HEK293 (cell line): ENCODE data around the gene PTPN12.

Source experiments
- SETDB1 ChIP-seq: IDR thresholded peaks from one replicate; pipeline ENCODE4 v1.6.1; 2017; ENCODE audit warnings: mild to moderate bottlenecking, low read length, moderate library complexity, mixed read lengths; ENCODE audit not compliant: insufficient read length
- ZNF121 ChIP-seq: fragments of 450-650 bp; formaldehyde crosslinking; IDR thresholded peaks from 2 replicates; pipeline ENCODE4 v1.5.1; 2016; ENCODE audit warnings: missing biosample characterization, missing genetic modification characterization
- ZNF133 ChIP-seq: fragments of 450-650 bp; formaldehyde crosslinking; IDR thresholded peaks from 2 replicates; pipeline ENCODE4 v1.5.1; 2016; ENCODE audit warnings: missing biosample characterization, missing genetic modification characterization
- ZNF274 ChIP-seq, 2 experiments: fragments of 200-500 bp in 1 of 2; fragments of 450-650 bp in 1 of 2; sonication (Bioruptor generic) in 1 of 2; formaldehyde crosslinking in 1 of 2; IDR thresholded peaks; 2 replicates each; pipeline versions ENCODE4 v1.5.1 to v1.6.1; 2014 to 2016; ENCODE audit warnings: borderline replicate concordance in 1 of 2, inconsistent platforms in 1 of 2, low read length in 1 of 2, missing biosample characterization in 1 of 2, missing genetic modification characterization in 1 of 2
- ZNF354C ChIP-seq: fragments of 450-650 bp; formaldehyde crosslinking; IDR thresholded peaks from 2 replicates; pipeline ENCODE4 v1.5.1; 2016; ENCODE audit warnings: missing biosample characterization, missing genetic modification characterization, low read depth, borderline replicate concordance
- ZNF426 ChIP-seq: fragments of 450-650 bp; formaldehyde crosslinking; IDR thresholded peaks from 2 replicates; pipeline ENCODE4 v1.5.1; 2017; ENCODE audit warnings: missing biosample characterization, missing genetic modification characterization, mild to moderate bottlenecking, inconsistent platforms, moderate library complexity
- TF ChIP-seq, protein P1 (sequence below): fragments of 450-650 bp; formaldehyde crosslinking; IDR thresholded peaks from 2 replicates; pipeline ENCODE4 v1.5.1; 2016; ENCODE audit warnings: missing biosample characterization, missing genetic modification characterization
- TF ChIP-seq, protein P2 (sequence below): fragments of 450-650 bp; formaldehyde crosslinking; IDR thresholded peaks from 2 replicates; pipeline ENCODE4 v1.5.1; 2016; ENCODE audit warnings: missing biosample characterization, missing genetic modification characterization
- TF ChIP-seq, protein P3 (sequence below): fragments of 450-650 bp; formaldehyde crosslinking; IDR thresholded peaks from 2 replicates; pipeline ENCODE4 v1.5.1; 2016; ENCODE audit warnings: missing biosample characterization, missing genetic modification characterization, borderline replicate concordance
- TF ChIP-seq, protein P4 (sequence below): fragments of 450-650 bp; formaldehyde crosslinking; IDR thresholded peaks from 2 replicates; pipeline ENCODE4 v1.5.1; 2016; ENCODE audit warnings: missing biosample characterization, missing genetic modification characterization
- TF ChIP-seq, protein P5 (sequence below): fragments of 450-650 bp; formaldehyde crosslinking; IDR thresholded peaks from 2 replicates; pipeline ENCODE4 v1.5.0; 2017; ENCODE audit warnings: missing biosample characterization, missing genetic modification characterization, borderline replicate concordance

DNA sequence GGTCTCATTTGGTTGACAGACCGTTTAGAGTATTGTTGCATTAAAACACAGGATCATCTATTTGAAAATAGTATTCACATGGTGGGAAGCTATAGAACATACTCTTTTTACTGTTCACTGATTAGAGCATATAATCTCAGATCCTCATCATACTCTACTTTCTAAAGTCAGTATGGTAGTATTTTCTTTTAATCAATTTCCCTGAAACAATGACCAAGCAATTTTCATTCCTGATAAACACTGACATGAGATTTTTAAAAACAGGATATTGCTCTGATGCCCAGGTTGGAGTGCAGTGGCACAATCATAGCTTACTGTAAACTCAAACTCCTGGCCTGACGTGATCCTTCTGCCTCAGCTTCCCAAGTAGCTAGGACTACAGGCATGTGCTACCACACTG, 63.9 kb downstream of the PTPN12 start:
- TF ChIP-seq, protein P1, sequence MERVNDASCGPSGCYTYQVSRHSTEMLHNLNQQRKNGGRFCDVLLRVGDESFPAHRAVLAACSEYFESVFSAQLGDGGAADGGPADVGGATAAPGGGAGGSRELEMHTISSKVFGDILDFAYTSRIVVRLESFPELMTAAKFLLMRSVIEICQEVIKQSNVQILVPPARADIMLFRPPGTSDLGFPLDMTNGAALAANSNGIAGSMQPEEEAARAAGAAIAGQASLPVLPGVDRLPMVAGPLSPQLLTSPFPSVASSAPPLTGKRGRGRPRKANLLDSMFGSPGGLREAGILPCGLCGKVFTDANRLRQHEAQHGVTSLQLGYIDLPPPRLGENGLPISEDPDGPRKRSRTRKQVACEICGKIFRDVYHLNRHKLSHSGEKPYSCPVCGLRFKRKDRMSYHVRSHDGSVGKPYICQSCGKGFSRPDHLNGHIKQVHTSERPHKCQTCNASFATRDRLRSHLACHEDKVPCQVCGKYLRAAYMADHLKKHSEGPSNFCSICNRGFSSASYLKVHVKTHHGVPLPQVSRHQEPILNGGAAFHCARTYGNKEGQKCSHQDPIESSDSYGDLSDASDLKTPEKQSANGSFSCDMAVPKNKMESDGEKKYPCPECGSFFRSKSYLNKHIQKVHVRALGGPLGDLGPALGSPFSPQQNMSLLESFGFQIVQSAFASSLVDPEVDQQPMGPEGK = no peak
- TF ChIP-seq ZNF354C (tag by site-specific recombination) (no peak), ZNF133 (tag by site-specific recombination) (no peak), ZNF121 (no peak), ZNF426 (tag by site-specific recombination) (no peak), SETDB1 (no peak), ZNF274 (IDR thresholded peaks at IDR 0.05; ENCODE audit: low read length) (no peak), ZNF274 (tag by site-specific recombination; IDR thresholded peaks at IDR 0.05; ENCODE audit: borderline replicate concordance) (no peak)
- TF ChIP-seq, protein P2, sequence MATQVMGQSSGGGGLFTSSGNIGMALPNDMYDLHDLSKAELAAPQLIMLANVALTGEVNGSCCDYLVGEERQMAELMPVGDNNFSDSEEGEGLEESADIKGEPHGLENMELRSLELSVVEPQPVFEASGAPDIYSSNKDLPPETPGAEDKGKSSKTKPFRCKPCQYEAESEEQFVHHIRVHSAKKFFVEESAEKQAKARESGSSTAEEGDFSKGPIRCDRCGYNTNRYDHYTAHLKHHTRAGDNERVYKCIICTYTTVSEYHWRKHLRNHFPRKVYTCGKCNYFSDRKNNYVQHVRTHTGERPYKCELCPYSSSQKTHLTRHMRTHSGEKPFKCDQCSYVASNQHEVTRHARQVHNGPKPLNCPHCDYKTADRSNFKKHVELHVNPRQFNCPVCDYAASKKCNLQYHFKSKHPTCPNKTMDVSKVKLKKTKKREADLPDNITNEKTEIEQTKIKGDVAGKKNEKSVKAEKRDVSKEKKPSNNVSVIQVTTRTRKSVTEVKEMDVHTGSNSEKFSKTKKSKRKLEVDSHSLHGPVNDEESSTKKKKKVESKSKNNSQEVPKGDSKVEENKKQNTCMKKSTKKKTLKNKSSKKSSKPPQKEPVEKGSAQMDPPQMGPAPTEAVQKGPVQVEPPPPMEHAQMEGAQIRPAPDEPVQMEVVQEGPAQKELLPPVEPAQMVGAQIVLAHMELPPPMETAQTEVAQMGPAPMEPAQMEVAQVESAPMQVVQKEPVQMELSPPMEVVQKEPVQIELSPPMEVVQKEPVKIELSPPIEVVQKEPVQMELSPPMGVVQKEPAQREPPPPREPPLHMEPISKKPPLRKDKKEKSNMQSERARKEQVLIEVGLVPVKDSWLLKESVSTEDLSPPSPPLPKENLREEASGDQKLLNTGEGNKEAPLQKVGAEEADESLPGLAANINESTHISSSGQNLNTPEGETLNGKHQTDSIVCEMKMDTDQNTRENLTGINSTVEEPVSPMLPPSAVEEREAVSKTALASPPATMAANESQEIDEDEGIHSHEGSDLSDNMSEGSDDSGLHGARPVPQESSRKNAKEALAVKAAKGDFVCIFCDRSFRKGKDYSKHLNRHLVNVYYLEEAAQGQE (tag by site-specific recombination) = no peak
- TF ChIP-seq, protein P3, sequence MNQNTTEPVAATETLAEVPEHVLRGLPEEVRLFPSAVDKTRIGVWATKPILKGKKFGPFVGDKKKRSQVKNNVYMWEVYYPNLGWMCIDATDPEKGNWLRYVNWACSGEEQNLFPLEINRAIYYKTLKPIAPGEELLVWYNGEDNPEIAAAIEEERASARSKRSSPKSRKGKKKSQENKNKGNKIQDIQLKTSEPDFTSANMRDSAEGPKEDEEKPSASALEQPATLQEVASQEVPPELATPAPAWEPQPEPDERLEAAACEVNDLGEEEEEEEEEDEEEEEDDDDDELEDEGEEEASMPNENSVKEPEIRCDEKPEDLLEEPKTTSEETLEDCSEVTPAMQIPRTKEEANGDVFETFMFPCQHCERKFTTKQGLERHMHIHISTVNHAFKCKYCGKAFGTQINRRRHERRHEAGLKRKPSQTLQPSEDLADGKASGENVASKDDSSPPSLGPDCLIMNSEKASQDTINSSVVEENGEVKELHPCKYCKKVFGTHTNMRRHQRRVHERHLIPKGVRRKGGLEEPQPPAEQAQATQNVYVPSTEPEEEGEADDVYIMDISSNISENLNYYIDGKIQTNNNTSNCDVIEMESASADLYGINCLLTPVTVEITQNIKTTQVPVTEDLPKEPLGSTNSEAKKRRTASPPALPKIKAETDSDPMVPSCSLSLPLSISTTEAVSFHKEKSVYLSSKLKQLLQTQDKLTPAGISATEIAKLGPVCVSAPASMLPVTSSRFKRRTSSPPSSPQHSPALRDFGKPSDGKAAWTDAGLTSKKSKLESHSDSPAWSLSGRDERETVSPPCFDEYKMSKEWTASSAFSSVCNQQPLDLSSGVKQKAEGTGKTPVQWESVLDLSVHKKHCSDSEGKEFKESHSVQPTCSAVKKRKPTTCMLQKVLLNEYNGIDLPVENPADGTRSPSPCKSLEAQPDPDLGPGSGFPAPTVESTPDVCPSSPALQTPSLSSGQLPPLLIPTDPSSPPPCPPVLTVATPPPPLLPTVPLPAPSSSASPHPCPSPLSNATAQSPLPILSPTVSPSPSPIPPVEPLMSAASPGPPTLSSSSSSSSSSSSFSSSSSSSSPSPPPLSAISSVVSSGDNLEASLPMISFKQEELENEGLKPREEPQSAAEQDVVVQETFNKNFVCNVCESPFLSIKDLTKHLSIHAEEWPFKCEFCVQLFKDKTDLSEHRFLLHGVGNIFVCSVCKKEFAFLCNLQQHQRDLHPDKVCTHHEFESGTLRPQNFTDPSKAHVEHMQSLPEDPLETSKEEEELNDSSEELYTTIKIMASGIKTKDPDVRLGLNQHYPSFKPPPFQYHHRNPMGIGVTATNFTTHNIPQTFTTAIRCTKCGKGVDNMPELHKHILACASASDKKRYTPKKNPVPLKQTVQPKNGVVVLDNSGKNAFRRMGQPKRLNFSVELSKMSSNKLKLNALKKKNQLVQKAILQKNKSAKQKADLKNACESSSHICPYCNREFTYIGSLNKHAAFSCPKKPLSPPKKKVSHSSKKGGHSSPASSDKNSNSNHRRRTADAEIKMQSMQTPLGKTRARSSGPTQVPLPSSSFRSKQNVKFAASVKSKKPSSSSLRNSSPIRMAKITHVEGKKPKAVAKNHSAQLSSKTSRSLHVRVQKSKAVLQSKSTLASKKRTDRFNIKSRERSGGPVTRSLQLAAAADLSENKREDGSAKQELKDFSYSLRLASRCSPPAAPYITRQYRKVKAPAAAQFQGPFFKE = no peak
- TF ChIP-seq, protein P4, sequence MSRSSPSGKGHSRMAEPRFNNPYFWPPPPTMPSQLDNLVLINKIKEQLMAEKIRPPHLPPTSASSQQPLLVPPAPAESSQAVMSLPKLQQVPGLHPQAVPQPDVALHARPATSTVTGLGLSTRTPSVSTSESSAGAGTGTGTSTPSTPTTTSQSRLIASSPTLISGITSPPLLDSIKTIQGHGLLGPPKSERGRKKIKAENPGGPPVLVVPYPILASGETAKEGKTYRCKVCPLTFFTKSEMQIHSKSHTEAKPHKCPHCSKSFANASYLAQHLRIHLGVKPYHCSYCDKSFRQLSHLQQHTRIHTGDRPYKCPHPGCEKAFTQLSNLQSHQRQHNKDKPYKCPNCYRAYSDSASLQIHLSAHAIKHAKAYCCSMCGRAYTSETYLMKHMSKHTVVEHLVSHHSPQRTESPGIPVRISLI (tag by site-specific recombination) = no peak
- TF ChIP-seq, protein P5, sequence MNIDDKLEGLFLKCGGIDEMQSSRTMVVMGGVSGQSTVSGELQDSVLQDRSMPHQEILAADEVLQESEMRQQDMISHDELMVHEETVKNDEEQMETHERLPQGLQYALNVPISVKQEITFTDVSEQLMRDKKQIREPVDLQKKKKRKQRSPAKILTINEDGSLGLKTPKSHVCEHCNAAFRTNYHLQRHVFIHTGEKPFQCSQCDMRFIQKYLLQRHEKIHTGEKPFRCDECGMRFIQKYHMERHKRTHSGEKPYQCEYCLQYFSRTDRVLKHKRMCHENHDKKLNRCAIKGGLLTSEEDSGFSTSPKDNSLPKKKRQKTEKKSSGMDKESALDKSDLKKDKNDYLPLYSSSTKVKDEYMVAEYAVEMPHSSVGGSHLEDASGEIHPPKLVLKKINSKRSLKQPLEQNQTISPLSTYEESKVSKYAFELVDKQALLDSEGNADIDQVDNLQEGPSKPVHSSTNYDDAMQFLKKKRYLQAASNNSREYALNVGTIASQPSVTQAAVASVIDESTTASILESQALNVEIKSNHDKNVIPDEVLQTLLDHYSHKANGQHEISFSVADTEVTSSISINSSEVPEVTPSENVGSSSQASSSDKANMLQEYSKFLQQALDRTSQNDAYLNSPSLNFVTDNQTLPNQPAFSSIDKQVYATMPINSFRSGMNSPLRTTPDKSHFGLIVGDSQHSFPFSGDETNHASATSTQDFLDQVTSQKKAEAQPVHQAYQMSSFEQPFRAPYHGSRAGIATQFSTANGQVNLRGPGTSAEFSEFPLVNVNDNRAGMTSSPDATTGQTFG (tag by site-specific recombination) = no peak
